ENCODE data around the gene PLA2G4E. TPM values are rescaled to one million over a fixed set of nuclear protein-coding genes. Genes with fewer than 3 reads are reported as not detected.

Gene PLA2G4E
- polyA plus RNA-seq, 3 donors: not detected

DNA sequence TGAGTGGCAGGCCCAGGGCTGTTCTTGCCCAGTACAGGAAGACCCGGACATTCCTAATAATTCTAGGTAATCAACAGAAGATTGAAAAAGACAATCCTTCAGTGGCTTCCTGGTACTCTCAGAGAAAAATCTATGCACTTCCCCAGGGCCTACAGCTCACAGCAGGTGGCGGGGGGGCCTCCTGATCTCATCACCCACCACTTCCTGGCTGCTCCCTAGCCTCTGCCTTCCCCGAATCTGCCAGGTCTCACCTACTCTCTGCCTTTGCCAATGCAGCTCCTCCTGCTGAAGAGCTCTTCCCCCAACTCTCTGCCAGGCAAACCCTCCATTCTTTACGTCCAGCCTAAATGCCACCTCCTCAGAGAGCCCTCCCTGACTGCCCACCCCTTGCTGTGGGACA is 86.0 kb downstream of the PLA2G4E start:
- peak in 2 of 3 donors; percentile 35 to 47 for DNase-seq
- no peaks in the 10 kb centered on the region for H3K9me3 ChIP-seq (replicated peaks in 1 of 2; ENCODE audit: control insufficient read depth in 1 of 2, insufficient read depth in 1 of 2, low read length in 2 of 2)
- intact Hi-C loops (cut with micrococcal nuclease): loop anchor here in 1 of 2 donors (5.0 kb wide), 1 partner anchor 37 kb away; the partner anchor contains the start of gene EHD4
- H3K9ac ChIP-seq (ENCODE audit: insufficient read depth, low read length, poor library complexity, severe bottlenecking): no peak overlapping the region
- Mint-ChIP-seq H3K4me3 (no peak overlapping the region), H3K27me3 (ENCODE audit: low read depth in 3 of 3) (peaks cover 0 to 3% (median 0%) of the 10 kb centered on the region in 3 donors), H3K27ac (peak overlapping the region; percentile 49 to 93 (median 88)), H3K9me3 (peaks cover 0 to 2% (median 0%) of the 10 kb centered on the region in 7 donors), H3K4me1 (peaks cover 65% of the 10 kb centered on the region), H3K36me3 (peaks cover 62 to 67% of the 10 kb centered on the region in 2 donors)
- H3K27ac ChIP-seq (ENCODE audit: low read depth in 1 of 2, low read length in 2 of 2): peak overlapping the region in 1 of 2 donors; percentile 82
- peaks cover 4 to 39% of the 10 kb centered on the region in 2 donors for H3K36me3 ChIP-seq (replicated peaks in 1 of 2; ENCODE audit: control insufficient read depth in 1 of 2, insufficient read depth in 2 of 2, low read length in 2 of 2)
- WGBS (ENCODE audit: insufficient coverage): 9% methylated on average over 3 of the region's 4 CpGs
- no peak overlapping the region for H2AFZ ChIP-seq (ENCODE audit: insufficient read depth, low read depth, low read length, poor library complexity, severe bottlenecking)
- H4K20me1 ChIP-seq (ENCODE audit: insufficient read depth, low read length): no peaks in the 10 kb centered on the region
- H3K79me2 ChIP-seq (ENCODE audit: insufficient read depth, low read length): peaks cover 40% of the 10 kb centered on the region
- no peaks in the 10 kb centered on the region for H3K27me3 ChIP-seq (ENCODE audit: control insufficient read depth in 2 of 2, insufficient read depth in 2 of 2, low read length in 2 of 2)
- no peak overlapping the region for H3K4me2 ChIP-seq (replicated peaks; ENCODE audit: extremely low read depth, low read length, poor library complexity, severe bottlenecking)
- peaks cover 50 to 73% of the 10 kb centered on the region in 2 donors for H3K4me1 ChIP-seq (ENCODE audit: control insufficient read depth in 1 of 2, insufficient read depth in 2 of 2, low read length in 2 of 2)
- TF ChIP-seq, protein P1, sequence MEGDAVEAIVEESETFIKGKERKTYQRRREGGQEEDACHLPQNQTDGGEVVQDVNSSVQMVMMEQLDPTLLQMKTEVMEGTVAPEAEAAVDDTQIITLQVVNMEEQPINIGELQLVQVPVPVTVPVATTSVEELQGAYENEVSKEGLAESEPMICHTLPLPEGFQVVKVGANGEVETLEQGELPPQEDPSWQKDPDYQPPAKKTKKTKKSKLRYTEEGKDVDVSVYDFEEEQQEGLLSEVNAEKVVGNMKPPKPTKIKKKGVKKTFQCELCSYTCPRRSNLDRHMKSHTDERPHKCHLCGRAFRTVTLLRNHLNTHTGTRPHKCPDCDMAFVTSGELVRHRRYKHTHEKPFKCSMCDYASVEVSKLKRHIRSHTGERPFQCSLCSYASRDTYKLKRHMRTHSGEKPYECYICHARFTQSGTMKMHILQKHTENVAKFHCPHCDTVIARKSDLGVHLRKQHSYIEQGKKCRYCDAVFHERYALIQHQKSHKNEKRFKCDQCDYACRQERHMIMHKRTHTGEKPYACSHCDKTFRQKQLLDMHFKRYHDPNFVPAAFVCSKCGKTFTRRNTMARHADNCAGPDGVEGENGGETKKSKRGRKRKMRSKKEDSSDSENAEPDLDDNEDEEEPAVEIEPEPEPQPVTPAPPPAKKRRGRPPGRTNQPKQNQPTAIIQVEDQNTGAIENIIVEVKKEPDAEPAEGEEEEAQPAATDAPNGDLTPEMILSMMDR (IDR thresholded peaks at IDR 0.05): no peak
- H3K4me3 ChIP-seq (replicated peaks in 1 of 3; ENCODE audit: low read depth in 2 of 3, low read length in 3 of 3): no peak overlapping the region

DNA sequence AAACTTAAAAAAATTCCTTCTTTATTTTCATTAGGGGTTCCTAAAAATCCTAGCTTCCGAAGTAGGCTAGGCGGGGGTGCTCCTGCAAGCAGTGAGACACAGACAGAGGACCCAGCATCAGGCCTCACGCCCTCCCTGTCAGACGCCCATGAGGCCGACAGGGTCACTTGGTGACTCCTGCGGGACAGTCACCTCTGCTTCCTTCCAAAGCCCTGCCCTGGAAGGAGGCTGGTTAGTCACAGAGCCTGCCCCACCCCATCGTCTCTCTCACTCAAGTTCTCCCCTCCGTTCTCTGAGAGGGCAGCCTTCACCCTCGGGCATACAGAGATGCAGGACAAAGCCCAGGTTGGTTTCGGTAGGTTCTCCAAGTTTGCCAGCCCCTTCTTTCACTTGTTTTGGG is 87.1 kb downstream of the PLA2G4E start:
- intact Hi-C loops (cut with micrococcal nuclease): no loop called here
- peaks cover 75% of the 10 kb centered on the region for H3K4me1 Mint-ChIP-seq

More for the DNA sequence above, 87.1 kb downstream of the PLA2G4E start:
- H3K4me2 ChIP-seq (replicated peaks; ENCODE audit: extremely low read depth, low read length, poor library complexity, severe bottlenecking): no peak overlapping the region
- Mint-ChIP-seq H3K4me3 (peak overlapping the region in 1 of 2 donors; percentile 37), H3K9me3 (peaks cover 0 to 2% (median 0%) of the 10 kb centered on the region in 7 donors), H3K36me3 (peaks cover 64 to 65% of the 10 kb centered on the region in 2 donors), H3K27ac (peak overlapping the region in 6 of 7 donors; percentile 74 to 93 (median 89)), H3K27me3 (ENCODE audit: low read depth in 3 of 3) (peaks cover 0 to 3% (median 0%) of the 10 kb centered on the region in 3 donors)
- H3K27me3 ChIP-seq (ENCODE audit: control insufficient read depth in 2 of 2, insufficient read depth in 2 of 2, low read length in 2 of 2): no peaks in the 10 kb centered on the region
- H3K79me2 ChIP-seq (ENCODE audit: insufficient read depth, low read length): peaks cover 51% of the 10 kb centered on the region
- no peaks in the 10 kb centered on the region for H4K20me1 ChIP-seq (ENCODE audit: insufficient read depth, low read length)
- no peak overlapping the region for H3K9ac ChIP-seq (ENCODE audit: insufficient read depth, low read length, poor library complexity, severe bottlenecking)
- TF ChIP-seq, protein P1 (IDR thresholded peaks at IDR 0.05): no peak
- H3K36me3 ChIP-seq (replicated peaks in 1 of 2; ENCODE audit: control insufficient read depth in 1 of 2, insufficient read depth in 2 of 2, low read length in 2 of 2): peaks cover 2 to 29% of the 10 kb centered on the region in 2 donors
- peaks cover 61 to 84% of the 10 kb centered on the region in 2 donors for H3K4me1 ChIP-seq (ENCODE audit: control insufficient read depth in 1 of 2, insufficient read depth in 2 of 2, low read length in 2 of 2)
- peak overlapping the region in 1 of 2 donors; percentile 82 for H3K27ac ChIP-seq (ENCODE audit: low read depth in 1 of 2, low read length in 2 of 2)
- WGBS (ENCODE audit: insufficient coverage): 91% methylated on average over 9 of the region's 10 CpGs
- peak; percentile 61 to 79 (median 73) for DNase-seq
- H2AFZ ChIP-seq (ENCODE audit: insufficient read depth, low read depth, low read length, poor library complexity, severe bottlenecking): no peak overlapping the region
- H3K9me3 ChIP-seq (replicated peaks in 1 of 2; ENCODE audit: control insufficient read depth in 1 of 2, insufficient read depth in 1 of 2, low read length in 2 of 2): no peaks in the 10 kb centered on the region
- H3K4me3 ChIP-seq (replicated peaks in 1 of 3; ENCODE audit: low read depth in 2 of 3, low read length in 3 of 3): no peak overlapping the region

All from CD14-positive monocyte (primary cell).